ENCODE results near the gene ADAM33. TPM values are rescaled to one million over a fixed set of nuclear protein-coding genes. Genes with fewer than 3 reads are reported as not detected.
A peak's percentile ranks its signal among the peaks of the same experiment; 100 is the strongest.

Gene ADAM33
- total RNA-seq, 1 experiment from 2014 or later, result not detected

DNA sequence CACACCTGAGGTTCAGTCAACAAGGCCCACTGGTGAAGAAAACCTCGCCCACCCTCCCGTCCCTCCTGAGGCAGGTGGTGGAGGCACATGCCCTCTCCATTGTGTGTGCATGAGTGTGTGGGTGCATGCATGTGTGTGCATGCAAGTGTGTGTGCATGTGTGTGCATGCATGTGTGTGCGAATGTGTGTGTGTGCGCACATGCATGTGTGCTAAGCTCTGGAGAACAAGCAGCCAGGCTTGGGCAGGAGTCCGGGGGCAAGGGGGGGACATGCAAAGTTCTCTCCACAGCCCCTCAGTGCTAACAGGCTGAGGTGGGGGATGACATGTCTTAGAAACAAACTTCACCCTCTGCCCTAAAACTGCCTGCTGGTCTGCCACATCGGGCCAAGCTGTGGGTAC, 47.6 kb upstream of the ADAM33 start (continued):
- TF ChIP-seq, protein P1, sequence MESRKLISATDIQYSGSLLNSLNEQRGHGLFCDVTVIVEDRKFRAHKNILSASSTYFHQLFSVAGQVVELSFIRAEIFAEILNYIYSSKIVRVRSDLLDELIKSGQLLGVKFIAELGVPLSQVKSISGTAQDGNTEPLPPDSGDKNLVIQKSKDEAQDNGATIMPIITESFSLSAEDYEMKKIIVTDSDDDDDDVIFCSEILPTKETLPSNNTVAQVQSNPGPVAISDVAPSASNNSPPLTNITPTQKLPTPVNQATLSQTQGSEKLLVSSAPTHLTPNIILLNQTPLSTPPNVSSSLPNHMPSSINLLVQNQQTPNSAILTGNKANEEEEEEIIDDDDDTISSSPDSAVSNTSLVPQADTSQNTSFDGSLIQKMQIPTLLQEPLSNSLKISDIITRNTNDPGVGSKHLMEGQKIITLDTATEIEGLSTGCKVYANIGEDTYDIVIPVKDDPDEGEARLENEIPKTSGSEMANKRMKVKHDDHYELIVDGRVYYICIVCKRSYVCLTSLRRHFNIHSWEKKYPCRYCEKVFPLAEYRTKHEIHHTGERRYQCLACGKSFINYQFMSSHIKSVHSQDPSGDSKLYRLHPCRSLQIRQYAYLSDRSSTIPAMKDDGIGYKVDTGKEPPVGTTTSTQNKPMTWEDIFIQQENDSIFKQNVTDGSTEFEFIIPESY (IDR thresholded peaks at IDR 0.05; ENCODE audit: extremely low read depth, insufficient replicate concordance, low read length), result no peak
- TF ChIP-seq CEBPB (IDR thresholded peaks at IDR 0.05; ENCODE audit: low read depth) (no peak), ZFX (IDR thresholded peaks at IDR 0.05) (no peak), ELF1 (IDR thresholded peaks at IDR 0.05; ENCODE audit: borderline replicate concordance, low read depth) (no peak), YY1 (IDR thresholded peaks at IDR 0.05; ENCODE audit: extremely low read depth, insufficient replicate concordance, low read depth, low read length) (no peak), SIN3A (IDR thresholded peaks at IDR 0.05; ENCODE audit: low read depth) (no peak), SRF (IDR thresholded peaks at IDR 0.05; ENCODE audit: low read depth) (no peak)
- TF ChIP-seq, protein P2, sequence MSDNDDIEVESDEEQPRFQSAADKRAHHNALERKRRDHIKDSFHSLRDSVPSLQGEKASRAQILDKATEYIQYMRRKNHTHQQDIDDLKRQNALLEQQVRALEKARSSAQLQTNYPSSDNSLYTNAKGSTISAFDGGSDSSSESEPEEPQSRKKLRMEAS (IDR thresholded peaks at IDR 0.05), result no peak

DNA sequence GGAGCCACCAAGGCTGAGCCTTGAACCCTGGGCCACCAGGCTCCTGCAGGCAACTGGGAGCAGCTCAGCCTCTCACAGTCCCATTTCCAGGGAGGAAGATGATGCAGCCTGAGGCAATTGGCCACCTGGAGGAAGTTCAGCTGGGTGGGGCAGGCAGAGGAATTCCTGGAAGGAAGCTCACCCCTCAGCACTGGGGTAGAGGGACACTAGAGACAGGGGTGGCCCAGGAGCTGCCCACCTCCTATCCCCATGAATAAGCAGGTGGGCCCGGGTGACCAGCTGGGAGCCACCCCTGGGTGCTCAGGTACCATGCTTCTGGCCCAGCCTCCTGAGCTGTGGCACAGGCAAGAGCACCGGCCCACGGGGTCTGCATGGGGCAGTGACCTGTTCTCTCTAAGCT, 47.1 kb upstream of the ADAM33 start:
- no TSS peak for BruUV-seq (replicated peaks)
- H3K9me3 ChIP-seq (ENCODE audit: control insufficient read depth in 1 of 2, insufficient read depth in 1 of 2, low read depth in 1 of 2, low read length in 2 of 2), result no peaks in the 10 kb centered on the region
- ChIA-PET RAD21 (ENCODE audit: low non-redundant PET in 1 of 2, low total read pairs in 2 of 2, uncharacterized antibody in 2 of 2, unreplicated experiment in 2 of 2) (no interaction called here), CTCF (interaction anchor here (0.6 to 2.2 kb wide), 5 partner anchors 8 to 24 kb away, joined by 3 to 5 read pairs (median 3); partner anchors contain the start of gene SIGLEC1), POLR2A (no interaction called here)
- intact Hi-C loops (cut with micrococcal nuclease), result no loop called here
- no peaks in the 10 kb centered on the region for H3K79me2 ChIP-seq (ENCODE audit: insufficient read depth, low read length)
- no peaks in the 10 kb centered on the region for H3K36me3 ChIP-seq (ENCODE audit: control insufficient read depth in 1 of 2, insufficient read depth in 2 of 2, low read length in 2 of 2)
- no peak overlapping the region for H3K9ac ChIP-seq (ENCODE audit: low read length)
- no peak overlapping the region for H2AFZ ChIP-seq (ENCODE audit: low read depth, low read length, poor library complexity, severe bottlenecking)
- H3K27ac ChIP-seq (ENCODE audit: low read depth, low read length), result no peak overlapping the region
- no peak for TF ChIP-seq TCF7L2 (IDR thresholded peaks at IDR 0.05; ENCODE audit: borderline replicate concordance, extremely low read depth, insufficient read depth, insufficient read length)
- no peak for TF ChIP-seq POLR2AphosphoS5 (IDR thresholded peaks at IDR 0.05; ENCODE audit: low read depth, low read length)
- TF ChIP-seq ZNF274 (IDR thresholded peaks at IDR 0.05; ENCODE audit: low read depth, low read length), result no peak
- TF ChIP-seq POLR2A (IDR thresholded peaks at IDR 0.05; ENCODE audit: borderline replicate concordance, extremely low read depth, insufficient read depth, insufficient read length), result no peak
- TF ChIP-seq CBX3 (IDR thresholded peaks at IDR 0.05; ENCODE audit: low read depth), result no peak
- TF ChIP-seq, protein P3, sequence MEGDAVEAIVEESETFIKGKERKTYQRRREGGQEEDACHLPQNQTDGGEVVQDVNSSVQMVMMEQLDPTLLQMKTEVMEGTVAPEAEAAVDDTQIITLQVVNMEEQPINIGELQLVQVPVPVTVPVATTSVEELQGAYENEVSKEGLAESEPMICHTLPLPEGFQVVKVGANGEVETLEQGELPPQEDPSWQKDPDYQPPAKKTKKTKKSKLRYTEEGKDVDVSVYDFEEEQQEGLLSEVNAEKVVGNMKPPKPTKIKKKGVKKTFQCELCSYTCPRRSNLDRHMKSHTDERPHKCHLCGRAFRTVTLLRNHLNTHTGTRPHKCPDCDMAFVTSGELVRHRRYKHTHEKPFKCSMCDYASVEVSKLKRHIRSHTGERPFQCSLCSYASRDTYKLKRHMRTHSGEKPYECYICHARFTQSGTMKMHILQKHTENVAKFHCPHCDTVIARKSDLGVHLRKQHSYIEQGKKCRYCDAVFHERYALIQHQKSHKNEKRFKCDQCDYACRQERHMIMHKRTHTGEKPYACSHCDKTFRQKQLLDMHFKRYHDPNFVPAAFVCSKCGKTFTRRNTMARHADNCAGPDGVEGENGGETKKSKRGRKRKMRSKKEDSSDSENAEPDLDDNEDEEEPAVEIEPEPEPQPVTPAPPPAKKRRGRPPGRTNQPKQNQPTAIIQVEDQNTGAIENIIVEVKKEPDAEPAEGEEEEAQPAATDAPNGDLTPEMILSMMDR (IDR thresholded peaks at IDR 0.05 in 2 of 3, conservative IDR thresholded peaks at IDR 0.05 in 1 of 3; ENCODE audit: borderline replicate concordance in 1 of 3, insufficient read depth in 1 of 3, low read depth in 2 of 3, low read length in 2 of 3), result no peak
- no peak for TF ChIP-seq YY1 (IDR thresholded peaks at IDR 0.05; ENCODE audit: extremely low read depth, insufficient replicate concordance, low read depth, low read length)
- TF ChIP-seq, protein P1 (IDR thresholded peaks at IDR 0.05; ENCODE audit: extremely low read depth, insufficient replicate concordance, low read length), result no peak
- TF ChIP-seq, protein P4, sequence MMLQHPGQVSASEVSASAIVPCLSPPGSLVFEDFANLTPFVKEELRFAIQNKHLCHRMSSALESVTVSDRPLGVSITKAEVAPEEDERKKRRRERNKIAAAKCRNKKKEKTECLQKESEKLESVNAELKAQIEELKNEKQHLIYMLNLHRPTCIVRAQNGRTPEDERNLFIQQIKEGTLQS (IDR thresholded peaks at IDR 0.05), result no peak
- TF ChIP-seq EGR1 (IDR thresholded peaks at IDR 0.05; ENCODE audit: low read depth), result no peak
- TF ChIP-seq EZH2phosphoT487 (IDR thresholded peaks at IDR 0.05; ENCODE audit: borderline replicate concordance), result no peak
- no peak for TF ChIP-seq EZH2 (IDR thresholded peaks at IDR 0.05)
- no peaks in the 10 kb centered on the region for H4K20me1 ChIP-seq (ENCODE audit: insufficient read depth)
- H3K9me2 ChIP-seq (ENCODE audit: insufficient read depth), result no peaks in the 10 kb centered on the region
- peaks cover 3 to 25% of the 10 kb centered on the region in 2 experiments; a peak in 3 of 4 replicates for H3K4me1 ChIP-seq (ENCODE audit: control insufficient read depth in 1 of 2, insufficient read depth in 2 of 2, low read length in 2 of 2)
- H3K4me3 ChIP-seq (replicated peaks in 1 of 2; ENCODE audit: low read depth in 1 of 2, low read length in 2 of 2), result no peak overlapping the region
- 0 out of 2 replicates have a peak, but pooled peaks cover 8% of the 10 kb centered on the region for H3K27me3 ChIP-seq (ENCODE audit: insufficient read depth, low read length)
- ATAC-seq (no peak), DNase-seq (ENCODE audit: low read depth, low spot score) (no peak)
- peak overlapping the region; percentile 16 for H3K4me2 ChIP-seq (ENCODE audit: low read length)

Measured in HCT116 (cell line).